ENCODE results near the gene IAPP.
"Not testable (repeated sequence)": the region's sequence is repeated elsewhere in the genome, so short reads cannot be mapped to it uniquely, and the experiment has no call there.

The IAPP gene

GRCh38 chr12:21372602-21373001 lies at the start of gene IAPP:
Gene IAPP, plus strand, starts transcription at chr12:21372902. Its CDS starts 450 bp downstream, at chr12:21373352.
- in situ Hi-C loops (cut with MboI; ENCODE audit: low sequenced_read_pairs), result no loop called here

DNA sequence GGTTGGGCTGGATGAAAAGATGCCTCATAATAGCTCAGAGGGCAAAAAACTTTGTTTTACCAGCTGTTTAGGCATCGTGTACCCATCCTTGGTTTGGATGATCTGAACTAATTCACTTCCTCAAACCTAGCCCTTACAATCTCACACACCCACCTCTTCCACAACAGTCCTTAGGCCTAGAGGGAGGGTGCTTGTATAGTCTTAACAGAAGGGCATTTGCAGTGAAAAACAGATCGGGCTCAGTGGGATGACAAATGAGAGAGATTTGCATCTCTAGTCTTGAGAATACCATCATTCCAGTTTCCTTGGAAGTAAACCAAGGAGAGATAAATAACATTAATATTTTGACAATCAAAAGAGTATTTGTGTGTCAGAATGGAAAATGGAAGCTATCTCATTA lies 49.0 kb upstream of the IAPP start:
- in situ Hi-C loops (cut with MboI; ENCODE audit: low sequenced_read_pairs), result no loop called here

DNA sequence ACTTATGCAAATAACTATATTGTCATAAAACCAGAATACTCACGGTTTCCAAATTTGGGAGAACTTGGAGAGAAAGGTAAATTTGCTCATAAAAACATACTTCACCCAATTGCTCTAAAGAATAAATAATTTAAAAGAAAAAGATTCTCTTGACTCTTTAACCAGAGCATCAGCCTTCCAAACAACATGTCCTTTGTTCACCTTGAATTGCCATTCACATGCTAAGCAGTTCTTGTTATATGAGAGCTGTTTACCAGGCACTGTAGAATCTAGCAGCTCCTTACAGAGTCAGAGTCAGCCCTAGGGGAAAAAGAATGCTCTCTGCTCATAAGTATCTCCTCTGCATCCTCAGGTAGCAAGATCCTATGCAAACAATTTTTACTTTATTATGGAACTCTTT lies 48.2 kb upstream of the IAPP start:
- in situ Hi-C loops (cut with MboI; ENCODE audit: low sequenced_read_pairs), result no loop called here

GRCh38 chr12:21328578-21328977 lies 44.1 kb upstream of the IAPP start:
- in situ Hi-C loops (cut with MboI; ENCODE audit: low sequenced_read_pairs), result no loop called here

DNA sequence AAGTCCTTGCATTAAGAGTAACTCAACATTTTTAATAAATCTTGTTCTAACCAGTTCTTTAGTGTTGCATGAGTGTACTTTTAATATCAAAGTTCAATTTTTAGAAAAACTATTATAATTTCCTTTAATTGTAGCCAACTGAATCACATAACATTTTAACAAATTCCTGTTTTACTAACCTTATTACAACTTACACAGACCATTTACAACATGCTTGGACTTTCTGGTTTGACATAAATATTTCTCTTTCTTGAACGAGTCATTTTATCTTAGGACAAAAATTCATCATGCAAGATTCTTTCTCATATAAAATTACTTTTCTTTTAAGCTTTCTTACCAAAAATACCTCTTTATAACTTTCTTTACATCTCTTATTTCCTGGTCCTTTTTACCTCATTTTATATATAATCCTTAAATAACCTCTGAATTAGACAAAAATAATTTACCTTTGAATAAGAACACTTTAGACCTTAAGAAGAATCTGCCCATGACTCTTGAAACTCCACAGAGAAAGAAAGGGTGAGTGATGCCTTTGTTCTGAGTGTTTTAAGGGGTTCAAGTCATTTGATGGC lies 41.9 kb upstream of the IAPP start:
- in situ Hi-C loops (cut with MboI; ENCODE audit: low sequenced_read_pairs), result no loop called here

GRCh38 chr12:21334771-21335325 lies 37.9 kb upstream of the IAPP start, which contains the start of gene SLCO1A2:
Gene SLCO1A2, minus strand, starts transcription at chr12:21334917. Its CDS starts 270 bp downstream, at chr12:21334647.
- in situ Hi-C loops (cut with MboI; ENCODE audit: low sequenced_read_pairs), result no loop called here

GRCh38 chr12:21336656-21337055 lies 36.0 kb upstream of the IAPP start:
- in situ Hi-C loops (cut with MboI; ENCODE audit: low sequenced_read_pairs), result no loop called here

- in situ Hi-C loops (cut with MboI; ENCODE audit: low sequenced_read_pairs), result no loop called here
Observed at GRCh38 chr12:21337453-21337852, 35.2 kb upstream of the IAPP start.

GRCh38 chr12:21337959-21338744 lies 34.5 kb upstream of the IAPP start:
- in situ Hi-C loops (cut with MboI; ENCODE audit: low sequenced_read_pairs), result no loop called here

- in situ Hi-C loops (cut with MboI; ENCODE audit: low sequenced_read_pairs), result no loop called here
Observed at GRCh38 chr12:21339921-21340320, 32.8 kb upstream of the IAPP start.

- in situ Hi-C loops (cut with MboI; ENCODE audit: low sequenced_read_pairs), result no loop called here
Observed at GRCh38 chr12:21340403-21340802, 32.3 kb upstream of the IAPP start.

- in situ Hi-C loops (cut with MboI; ENCODE audit: low sequenced_read_pairs), result no loop called here
Observed at GRCh38 chr12:21341769-21342168, 30.9 kb upstream of the IAPP start.

GRCh38 chr12:21343636-21344035 lies 29.1 kb upstream of the IAPP start:
- in situ Hi-C loops (cut with MboI; ENCODE audit: low sequenced_read_pairs), result no loop called here

DNA sequence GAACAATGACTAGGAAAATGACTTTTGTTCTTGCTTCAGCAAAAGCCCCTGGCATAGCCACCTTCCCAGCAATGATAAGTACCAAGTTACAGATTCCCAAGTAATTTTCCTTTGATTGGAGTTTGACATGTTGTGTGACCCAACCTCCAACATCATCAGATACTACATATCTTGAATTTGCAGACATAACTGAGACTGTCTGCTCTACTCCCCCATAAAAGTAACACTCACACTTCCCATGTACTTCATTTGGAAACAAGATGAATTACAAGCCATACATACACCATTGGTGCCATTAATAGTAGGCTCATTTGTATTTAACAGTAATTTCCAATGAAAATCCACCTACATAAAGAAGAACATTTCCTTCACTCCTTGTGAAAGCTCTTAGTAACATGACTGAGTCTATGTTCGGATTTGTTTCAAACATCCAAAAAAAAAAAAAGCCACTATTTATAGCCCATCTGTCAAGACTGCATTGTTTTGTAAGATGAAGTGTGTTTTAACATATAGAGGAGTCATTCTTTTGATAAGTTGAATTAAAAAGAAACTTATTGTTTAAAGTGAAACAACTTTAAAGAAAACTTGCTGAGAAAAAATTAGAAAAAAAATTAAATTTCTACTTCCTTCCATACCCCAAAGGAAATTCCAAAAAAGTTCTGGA lies 26.0 kb upstream of the IAPP start:
- in situ Hi-C loops (cut with MboI; ENCODE audit: low sequenced_read_pairs), result no loop called here

GRCh38 chr12:21350975-21351374 lies 21.7 kb upstream of the IAPP start:
- in situ Hi-C loops (cut with MboI; ENCODE audit: low sequenced_read_pairs), result no loop called here

- in situ Hi-C loops (cut with MboI; ENCODE audit: low sequenced_read_pairs), result no loop called here
Observed at GRCh38 chr12:21353487-21353886, 19.2 kb upstream of the IAPP start.

- in situ Hi-C loops (cut with MboI; ENCODE audit: low sequenced_read_pairs), result no loop called here
Observed at GRCh38 chr12:21353948-21354347, 18.8 kb upstream of the IAPP start.

DNA sequence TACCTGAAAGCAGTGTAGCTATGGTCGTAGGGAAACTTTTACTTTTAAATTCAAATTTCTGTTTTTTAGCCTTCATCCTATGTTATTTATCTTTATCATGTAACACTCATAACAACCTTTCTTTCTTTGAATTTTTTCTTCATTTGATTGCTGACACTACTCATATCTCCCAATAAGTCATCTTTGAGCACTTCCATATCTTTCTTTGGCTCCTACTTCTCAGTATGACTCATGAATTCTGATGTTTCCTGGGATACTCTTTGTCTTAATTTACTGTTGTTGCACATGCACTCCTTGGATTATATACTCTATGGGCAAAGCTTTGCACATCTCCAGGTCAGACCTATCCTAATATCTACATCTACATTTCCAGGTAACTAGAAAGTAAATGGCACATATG lies 18.1 kb upstream of the IAPP start:
- in situ Hi-C loops (cut with MboI; ENCODE audit: low sequenced_read_pairs), result no loop called here

DNA sequence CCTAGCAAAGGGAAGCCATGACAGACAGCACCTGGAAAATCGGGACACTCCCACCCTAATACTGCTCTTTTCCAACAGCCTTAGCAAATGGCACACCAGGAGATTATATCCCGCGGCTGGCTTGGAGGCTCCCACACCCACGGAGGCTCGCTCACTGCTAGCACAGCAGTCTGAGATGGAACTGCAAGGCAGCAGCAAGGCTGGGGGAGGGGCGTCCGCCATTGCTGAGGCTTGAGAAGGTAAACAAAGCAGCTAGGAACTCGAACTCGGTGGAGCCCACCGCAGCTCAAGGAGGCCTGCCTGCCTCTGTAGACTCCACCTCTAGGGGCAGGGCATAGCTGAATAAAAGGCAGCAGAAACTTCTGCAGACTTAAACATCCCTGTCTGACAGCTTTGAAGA lies 12.1 kb upstream of the IAPP start:
- in situ Hi-C loops (cut with MboI; ENCODE audit: low sequenced_read_pairs), result not testable (repeated sequence)

DNA sequence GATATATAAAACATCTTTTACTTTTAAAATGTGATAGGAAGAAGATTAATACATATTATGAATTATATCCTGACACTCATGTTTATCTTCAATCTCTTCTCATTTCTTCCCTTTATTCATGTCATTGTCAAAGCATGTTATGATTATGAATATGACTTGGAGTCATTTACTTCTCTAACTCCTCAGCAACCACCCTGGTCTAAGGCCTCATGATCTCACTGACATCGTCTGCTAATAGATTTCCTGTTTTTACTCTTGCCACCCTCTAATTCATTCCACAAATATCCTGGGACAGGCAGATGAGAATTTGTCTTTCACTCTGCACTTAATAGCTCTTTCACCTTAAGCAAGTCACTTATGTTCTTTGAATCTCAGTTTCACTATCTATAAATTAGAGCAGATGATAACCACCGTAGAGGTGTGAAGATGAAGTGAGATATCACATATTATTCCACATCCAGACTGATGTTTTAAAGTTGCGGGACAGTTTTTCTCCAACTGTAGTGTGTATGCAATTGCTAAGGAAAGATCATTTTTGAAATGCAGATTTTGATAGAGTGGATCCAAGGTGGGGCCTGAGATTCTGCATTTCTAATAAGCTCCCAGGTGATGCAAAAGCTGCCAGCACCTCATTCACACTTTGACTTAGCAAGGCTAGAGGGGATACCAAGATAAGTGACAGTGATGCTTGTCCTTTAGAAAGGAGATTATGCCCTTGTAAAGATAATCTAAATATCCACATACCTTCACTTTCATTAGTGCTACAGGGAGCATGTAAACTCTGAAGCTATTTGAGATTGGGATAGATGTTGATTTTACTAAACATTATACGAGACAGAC lies 3.3 kb upstream of the IAPP start:
- in situ Hi-C loops (cut with MboI; ENCODE audit: low sequenced_read_pairs), result no loop called here
